ENCODE data around the gene CYP4B1. TPM values are rescaled to one million over a fixed set of nuclear protein-coding genes. Genes with fewer than 3 reads are reported as not detected.

The CYP4B1 gene
- total RNA-seq, 8 experiments from 2014 or later, result 0.14 to 5.4 TPM; not detected in 6

DNA sequence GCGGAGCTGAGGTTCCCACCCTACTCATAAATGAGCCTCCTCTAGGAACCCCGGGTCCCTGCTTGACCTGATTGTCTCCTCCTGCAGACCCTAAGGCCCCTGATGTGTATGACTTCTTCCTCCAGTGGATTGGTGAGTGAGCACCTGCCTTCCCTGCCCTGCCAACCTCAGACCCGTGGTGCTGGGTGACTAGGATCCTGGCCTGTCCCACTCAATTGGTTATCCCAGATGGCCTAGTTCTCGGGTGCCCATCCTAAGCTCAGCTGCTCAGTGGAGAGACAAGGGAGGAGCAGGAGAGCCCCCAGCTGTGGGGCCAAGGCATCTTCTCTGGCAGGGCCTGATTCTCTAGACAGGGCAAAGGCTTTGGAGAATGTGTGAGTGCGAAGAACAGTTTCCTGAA is 12.2 kb downstream of the CYP4B1 start:
- WGBS, 10 experiments, result 0 to 100% (median 80%) methylated on average over 1 to 4 of the region's 5 CpGs; no CpG with 5 or more reads in 3 of the 10 experiments

DNA sequence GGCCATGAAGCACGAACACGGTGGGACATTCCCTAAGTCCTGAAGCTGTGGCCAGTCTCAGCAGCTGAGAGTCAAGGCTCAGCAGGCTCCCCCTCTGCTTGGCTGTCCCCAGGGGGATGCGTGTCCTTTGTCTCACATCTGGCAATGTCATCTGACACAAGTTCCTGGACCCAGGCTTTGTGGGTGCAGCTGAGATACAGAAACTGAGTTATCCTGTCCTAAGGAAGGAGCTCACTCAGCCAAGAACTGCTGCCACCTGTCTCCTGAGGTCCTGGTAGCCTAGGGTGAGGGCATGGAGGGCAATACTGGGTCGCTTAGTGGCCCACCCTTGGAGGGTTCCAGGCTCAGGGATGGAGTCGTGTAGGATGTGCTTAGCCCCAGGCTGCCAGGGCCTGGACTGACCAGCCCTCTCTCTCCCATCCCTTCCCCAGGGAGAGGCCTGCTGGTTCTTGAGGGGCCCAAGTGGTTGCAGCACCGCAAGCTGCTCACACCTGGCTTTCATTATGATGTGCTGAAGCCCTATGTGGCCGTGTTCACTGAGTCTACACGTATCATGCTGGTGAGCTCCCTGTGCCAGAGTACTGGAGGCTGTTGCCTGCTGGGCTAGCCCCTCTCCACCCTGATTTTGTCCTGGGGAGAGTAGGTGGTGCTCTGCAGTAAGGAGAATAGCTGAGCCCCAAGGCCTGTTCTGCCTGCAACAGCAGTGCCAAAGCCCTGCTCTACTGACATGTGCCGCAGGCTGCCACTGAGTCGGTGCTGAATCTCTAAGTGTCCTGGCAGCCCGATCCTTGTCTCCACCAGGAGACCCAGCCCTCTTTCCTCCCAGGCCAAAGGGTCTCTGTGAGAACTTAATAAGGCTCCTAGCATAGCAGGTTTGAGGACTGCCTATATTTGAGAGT is 13.5 kb downstream of the CYP4B1 start:
- in situ Hi-C loops (cut with MboI; ENCODE audit: low pct_unique_long_range_greater_than_20kb in 2 of 9, low sequenced_read_pairs in 9 of 9, unreplicated experiment in 9 of 9), result no loop called here

More for the DNA sequence above, 12.2 kb downstream of the CYP4B1 start:
- no peak overlapping the region for H3K27ac ChIP-seq
- no peaks in the 10 kb centered on the region for H3K4me1 ChIP-seq (replicated peaks in 1 of 2)
- H3K4me3 ChIP-seq, result no peak overlapping the region
- in situ Hi-C loops (cut with MboI; ENCODE audit: low pct_unique_long_range_greater_than_20kb in 2 of 9, low sequenced_read_pairs in 9 of 9, unreplicated experiment in 9 of 9), result no loop called here
- no peak for ATAC-seq (replicated peaks in 6 of 8)

GRCh38 chr1:46812996-46813857 is 14.4 kb downstream of the CYP4B1 start:
- in situ Hi-C loops (cut with MboI; ENCODE audit: low pct_unique_long_range_greater_than_20kb in 2 of 9, low sequenced_read_pairs in 9 of 9, unreplicated experiment in 9 of 9), result no loop called here
- WGBS, 10 experiments, result 40 to 85% (median 72%) methylated on average over 1 to 10 of the region's 11 CpGs; no CpG with 5 or more reads in 4 of the 10 experiments
- Histone ChIP-seq H3K4me1 (replicated peaks in 1 of 2) (no peaks in the 10 kb centered on the region), H3K4me3 (no peak overlapping the region), H3K27ac (no peak overlapping the region)
- peak in 1 of 8 experiments; percentile 12 for ATAC-seq (replicated peaks in 6 of 8)

More for the DNA sequence above, 13.5 kb downstream of the CYP4B1 start:
- Histone ChIP-seq H3K4me3 (no peak overlapping the region), H3K27ac (no peak overlapping the region), H3K4me1 (replicated peaks in 1 of 2) (no peaks in the 10 kb centered on the region)
- WGBS, 10 experiments, result 0 to 92% (median 60%) methylated on average over 1 to 9 of the region's 11 CpGs; no CpG with 5 or more reads in 1 of the 10 experiments
- ATAC-seq (replicated peaks in 6 of 8), result peak in 2 of 8 experiments; percentile 23 to 78

- Histone ChIP-seq H3K4me1 (replicated peaks in 1 of 2) (no peaks in the 10 kb centered on the region), H3K27ac (no peak overlapping the region), H3K4me3 (no peak overlapping the region)
- no peak for ATAC-seq (replicated peaks in 6 of 8)
- WGBS, 10 experiments, result 58 to 100% (median 72%) methylated on average over 2 to 9 of the region's 9 CpGs; no CpG with 5 or more reads in 4 of the 10 experiments
- in situ Hi-C loops (cut with MboI; ENCODE audit: low pct_unique_long_range_greater_than_20kb in 2 of 9, low sequenced_read_pairs in 9 of 9, unreplicated experiment in 9 of 9), result no loop called here
Observed at GRCh38 chr1:46813858-46814396, 15.1 kb downstream of the CYP4B1 start.

GRCh38 chr1:46815133-46815532 is 16.3 kb downstream of the CYP4B1 start:
- Histone ChIP-seq H3K27ac (no peak overlapping the region), H3K4me3 (no peak overlapping the region), H3K4me1 (replicated peaks in 1 of 2) (no peaks in the 10 kb centered on the region)
- WGBS, 10 experiments, result 0 to 84% (median 40%) methylated on average over 1 to 4 of the region's 6 CpGs; no CpG with 5 or more reads in 4 of the 10 experiments
- in situ Hi-C loops (cut with MboI; ENCODE audit: low pct_unique_long_range_greater_than_20kb in 2 of 9, low sequenced_read_pairs in 9 of 9, unreplicated experiment in 9 of 9), result no loop called here
- no peak for ATAC-seq (replicated peaks in 6 of 8)

GRCh38 chr1:46816930-46817329 is 18.1 kb downstream of the CYP4B1 start:
- WGBS, 10 experiments, result 0 to 86% (median 80%) methylated on average over 1 to 3 of the region's 5 CpGs; no CpG with 5 or more reads in 1 of the 10 experiments
- H3K4me3 ChIP-seq, result no peak overlapping the region
- H3K4me1 ChIP-seq (replicated peaks in 1 of 2), result no peaks in the 10 kb centered on the region
- H3K27ac ChIP-seq, result no peak overlapping the region
- no peak for ATAC-seq (replicated peaks in 6 of 8)
- in situ Hi-C loops (cut with MboI; ENCODE audit: low pct_unique_long_range_greater_than_20kb in 2 of 9, low sequenced_read_pairs in 9 of 9, unreplicated experiment in 9 of 9), result no loop called here

- ATAC-seq (replicated peaks in 6 of 8), result no peak
- peaks cover 0 to 5% of the 10 kb centered on the region in 2 donors for H3K4me1 ChIP-seq (replicated peaks in 1 of 2)
- in situ Hi-C loops (cut with MboI; ENCODE audit: low pct_unique_long_range_greater_than_20kb in 2 of 9, low sequenced_read_pairs in 9 of 9, unreplicated experiment in 9 of 9), result no loop called here
- 20 to 86% (median 58%) methylated on average over 1 to 6 of the region's 6 CpGs; no CpG with 5 or more reads in 2 of the 10 experiments for WGBS, 10 experiments
- no peak overlapping the region for H3K27ac ChIP-seq
- no peak overlapping the region for H3K4me3 ChIP-seq
Observed at GRCh38 chr1:46817814-46818213, 19.0 kb downstream of the CYP4B1 start.

GRCh38 chr1:46818591-46818990 is 19.7 kb downstream of the CYP4B1 start:
- H3K4me1 ChIP-seq (replicated peaks in 1 of 2), result peaks cover 0 to 5% of the 10 kb centered on the region in 2 donors
- 8 to 83% (median 69%) methylated on average over 1 to 5 of the region's 5 CpGs; no CpG with 5 or more reads in 3 of the 10 experiments for WGBS, 10 experiments
- no peak for ATAC-seq (replicated peaks in 6 of 8)
- no peak overlapping the region for H3K27ac ChIP-seq
- in situ Hi-C loops (cut with MboI; ENCODE audit: low pct_unique_long_range_greater_than_20kb in 2 of 9, low sequenced_read_pairs in 9 of 9, unreplicated experiment in 9 of 9), result no loop called here
- no peak overlapping the region for H3K4me3 ChIP-seq

DNA sequence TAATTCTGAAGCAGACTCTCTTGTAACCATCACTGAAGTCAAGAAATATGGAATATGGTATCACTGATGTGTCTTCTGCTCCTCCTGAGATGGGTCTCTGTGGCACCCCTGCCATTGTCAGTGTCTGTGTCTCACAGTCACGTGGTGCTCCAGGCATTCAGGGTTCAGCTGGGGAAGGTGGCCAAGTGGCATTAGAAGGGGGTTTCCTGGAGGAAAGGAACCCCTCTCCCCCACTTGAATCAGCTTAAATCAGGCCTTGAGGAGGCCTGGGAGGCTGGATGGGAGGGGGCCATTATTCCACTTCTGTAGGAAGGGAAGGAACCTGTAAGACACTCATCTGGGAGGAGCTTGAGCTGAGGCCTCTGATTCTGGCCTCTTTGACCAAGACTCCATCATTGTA is 20.5 kb downstream of the CYP4B1 start:
- no peak overlapping the region for H3K27ac ChIP-seq
- H3K4me1 ChIP-seq (replicated peaks in 1 of 2), result peaks cover 0 to 5% of the 10 kb centered on the region in 2 donors
- ATAC-seq (replicated peaks in 6 of 8), result no peak
- no peak overlapping the region for H3K4me3 ChIP-seq
- 20 to 86% (median 50%) methylated on average over 1 of the region's 1 CpG; no CpG with 5 or more reads in 5 of the 10 experiments for WGBS, 10 experiments
- in situ Hi-C loops (cut with MboI; ENCODE audit: low pct_unique_long_range_greater_than_20kb in 2 of 9, low sequenced_read_pairs in 9 of 9, unreplicated experiment in 9 of 9), result no loop called here

GRCh38 chr1:46820076-46820475 is 21.2 kb downstream of the CYP4B1 start:
- 0 to 73% (median 54%) methylated on average over 1 to 4 of the region's 4 CpGs; no CpG with 5 or more reads in 6 of the 10 experiments for WGBS, 10 experiments
- peaks cover 0 to 5% of the 10 kb centered on the region in 2 donors for H3K4me1 ChIP-seq (replicated peaks in 1 of 2)
- in situ Hi-C loops (cut with MboI; ENCODE audit: low pct_unique_long_range_greater_than_20kb in 2 of 9, low sequenced_read_pairs in 9 of 9, unreplicated experiment in 9 of 9), result no loop called here
- H3K27ac ChIP-seq, result no peak overlapping the region
- ATAC-seq (replicated peaks in 6 of 8), result no peak
- H3K4me3 ChIP-seq, result no peak overlapping the region

DNA sequence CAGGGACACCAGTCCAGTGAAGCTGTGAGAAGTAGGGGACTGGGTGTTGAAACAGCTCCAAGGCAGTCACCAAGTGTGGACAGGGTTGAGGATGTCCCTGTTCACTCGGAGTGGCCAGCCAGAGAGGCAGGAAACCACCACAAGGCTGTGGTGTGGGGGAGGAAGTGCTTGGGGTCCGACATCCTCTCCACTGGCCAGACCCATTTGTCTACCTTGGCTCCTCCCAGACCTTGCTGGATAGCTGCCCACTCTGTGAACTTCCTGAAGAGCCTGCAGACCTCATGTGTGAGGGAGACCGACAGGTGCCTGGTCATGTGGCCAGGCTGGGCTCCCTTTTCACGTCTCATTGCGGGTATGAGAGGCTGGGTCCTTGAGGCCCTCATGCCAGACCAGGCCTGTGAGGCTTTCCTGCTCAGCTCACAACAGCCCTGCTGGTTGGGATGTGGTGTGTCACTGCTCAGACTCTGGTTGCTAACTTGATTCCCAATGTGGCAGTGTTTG is 21.8 kb downstream of the CYP4B1 start:
- Histone ChIP-seq H3K4me3 (no peak overlapping the region), H3K27ac (no peak overlapping the region), H3K4me1 (replicated peaks in 1 of 2) (peaks cover 0 to 5% of the 10 kb centered on the region in 2 donors)
- 0 to 100% (median 62%) methylated on average over 1 to 4 of the region's 5 CpGs; no CpG with 5 or more reads in 2 of the 10 experiments for WGBS, 10 experiments
- no peak for ATAC-seq (replicated peaks in 6 of 8)
- in situ Hi-C loops (cut with MboI; ENCODE audit: low pct_unique_long_range_greater_than_20kb in 2 of 9, low sequenced_read_pairs in 9 of 9, unreplicated experiment in 9 of 9), result no loop called here

DNA sequence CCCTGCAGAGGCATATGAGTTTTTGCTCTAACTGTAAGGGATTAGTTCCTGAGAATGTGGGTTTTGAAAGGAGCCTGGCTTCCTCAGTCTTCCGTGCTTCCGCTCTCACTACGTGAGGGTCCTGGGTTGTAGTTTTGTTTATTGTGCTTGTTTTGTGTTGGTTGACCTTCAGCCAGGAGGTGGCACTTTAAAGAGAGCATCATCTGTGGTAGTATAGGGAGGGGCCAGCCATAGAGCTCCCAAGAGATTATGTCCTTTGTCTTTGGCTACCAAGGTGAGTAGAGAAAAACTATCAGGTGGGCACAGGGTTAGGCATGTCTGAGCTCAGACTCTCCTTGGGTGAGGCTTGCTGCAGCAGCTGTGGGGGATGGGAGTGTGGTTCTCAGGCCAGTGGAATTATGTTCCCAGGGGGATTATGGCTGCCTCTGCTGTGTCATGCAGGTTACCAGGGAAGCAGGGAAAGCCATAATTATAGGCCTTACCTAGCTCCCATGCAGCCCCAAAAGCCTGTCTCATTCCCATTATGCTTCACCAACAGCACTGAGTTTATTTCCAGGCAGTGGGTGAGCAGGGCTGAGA is 23.5 kb downstream of the CYP4B1 start:
- Histone ChIP-seq H3K4me1 (replicated peaks in 1 of 2) (peaks cover 0 to 5% of the 10 kb centered on the region in 2 donors), H3K4me3 (no peak overlapping the region), H3K27ac (no peak overlapping the region)
- ATAC-seq (replicated peaks in 6 of 8), result peak in 3 of 8 experiments; percentile 23 to 31 (median 28)
- in situ Hi-C loops (cut with MboI; ENCODE audit: low pct_unique_long_range_greater_than_20kb in 2 of 9, low sequenced_read_pairs in 9 of 9, unreplicated experiment in 9 of 9), result no loop called here
- WGBS, 10 experiments, result 0 to 92% (median 87%) methylated on average over 1 to 2 of the region's 3 CpGs; no CpG with 5 or more reads in 6 of the 10 experiments

Measured in motor neuron (in vitro differentiated cells).